Measurements from ENCODE around the gene FMNL1. TPM values are rescaled to one million over a fixed set of nuclear protein-coding genes. Genes with fewer than 3 reads are reported as not detected.
"Not testable (repeated sequence)": the region's sequence is repeated elsewhere in the genome, so short reads cannot be mapped to it uniquely, and the experiment has no call there.

The FMNL1 gene
- total RNA-seq, 1 donor from 2014 or later: 8.2 TPM

DNA sequence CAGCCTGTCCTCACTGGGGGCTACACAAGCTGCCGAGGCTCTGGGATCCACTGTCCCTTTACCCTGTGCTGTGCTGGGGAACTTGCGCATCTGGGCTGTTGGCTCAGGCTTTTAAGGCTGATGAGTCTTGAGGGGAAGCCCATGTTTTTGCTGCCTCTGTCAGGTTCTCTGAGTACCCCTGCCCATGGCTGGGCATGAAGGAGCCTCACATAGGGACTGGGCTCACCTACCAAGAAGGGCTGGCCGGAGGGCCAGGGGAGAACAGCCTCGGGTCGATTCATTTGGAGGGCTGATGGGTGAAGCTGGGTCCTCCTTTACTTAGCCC, 14.6 kb downstream of the FMNL1 start:
- DNase-seq: no peak

DNA sequence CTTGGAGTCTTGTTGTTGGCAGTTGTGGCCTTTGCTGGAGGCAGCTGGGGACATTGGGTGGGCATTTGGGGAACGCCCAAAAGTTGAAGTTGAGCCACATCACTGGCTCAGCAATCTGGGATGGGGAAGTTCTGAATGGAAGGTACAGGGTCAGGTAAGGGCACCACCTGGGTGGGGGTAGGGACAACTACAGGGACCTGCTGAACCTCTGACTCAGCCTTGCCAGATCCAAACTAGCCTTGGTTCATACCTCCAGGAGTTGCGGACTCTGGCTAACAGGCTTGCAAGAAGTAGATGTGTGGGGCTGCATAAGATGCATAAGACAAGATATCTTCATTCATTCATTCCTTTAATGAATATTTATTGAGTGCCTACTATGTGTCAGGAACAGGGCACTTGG, 16.0 kb downstream of the FMNL1 start:
- DNase-seq: no peak

GRCh38 chr17:45238155-45238774, 16.6 kb downstream of the FMNL1 start:
- DNase-seq: no peak

DNA sequence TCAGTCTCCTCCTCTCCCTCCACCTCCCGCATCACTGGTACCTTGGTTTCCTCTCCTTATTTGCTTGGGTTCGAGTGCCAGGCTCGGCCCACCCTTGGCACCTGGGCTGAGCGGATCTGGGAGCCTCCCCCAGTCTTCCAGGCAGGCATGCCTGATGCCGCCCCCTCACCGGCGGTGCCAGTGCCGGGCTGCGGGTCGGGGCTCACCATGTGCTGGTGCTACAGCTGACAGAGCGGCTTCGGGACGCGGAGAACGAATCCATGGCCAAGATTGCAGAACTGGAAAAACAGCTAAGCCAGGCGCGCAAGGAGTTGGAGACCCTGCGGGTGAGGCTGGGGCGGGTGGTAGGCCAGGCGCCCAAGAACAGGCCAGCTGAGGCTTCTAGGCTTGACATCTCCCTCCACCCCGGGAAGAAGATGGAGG, 19.2 kb downstream of the FMNL1 start:
- no peak for DNase-seq

DNA sequence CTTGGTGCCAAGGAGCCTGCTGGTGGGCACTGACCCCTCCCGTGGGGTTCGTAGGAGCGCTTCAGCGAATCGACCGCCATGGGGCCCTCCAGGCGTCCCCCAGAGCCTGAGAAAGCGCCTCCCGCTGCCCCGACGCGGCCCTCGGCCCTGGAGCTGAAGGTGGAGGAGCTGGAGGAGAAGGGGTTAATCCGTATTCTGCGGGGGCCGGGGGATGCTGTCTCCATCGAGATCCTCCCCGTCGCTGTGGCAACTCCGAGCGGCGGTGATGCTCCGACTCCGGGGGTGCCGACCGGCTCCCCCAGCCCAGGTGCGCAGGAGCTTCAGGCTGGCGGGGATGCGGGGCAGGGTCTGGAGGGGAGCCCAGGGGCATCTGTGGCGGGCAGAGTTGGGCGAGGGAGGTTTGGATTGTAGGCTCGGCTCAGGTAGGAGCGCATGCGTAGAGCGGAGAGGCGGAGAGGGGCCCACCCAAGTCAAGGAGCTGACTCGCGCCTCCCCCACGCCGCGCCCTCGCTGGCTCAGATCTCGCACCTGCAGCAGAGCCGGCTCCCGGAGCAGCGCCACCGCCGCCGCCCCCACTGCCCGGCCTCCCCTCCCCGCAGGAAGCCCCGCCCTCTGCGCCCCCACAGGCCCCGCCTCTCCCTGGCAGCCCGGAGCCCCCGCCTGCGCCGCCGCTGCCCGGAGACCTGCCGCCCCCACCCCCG, 19.8 kb downstream of the FMNL1 start:
- peak; percentile 74 for DNase-seq

DNA sequence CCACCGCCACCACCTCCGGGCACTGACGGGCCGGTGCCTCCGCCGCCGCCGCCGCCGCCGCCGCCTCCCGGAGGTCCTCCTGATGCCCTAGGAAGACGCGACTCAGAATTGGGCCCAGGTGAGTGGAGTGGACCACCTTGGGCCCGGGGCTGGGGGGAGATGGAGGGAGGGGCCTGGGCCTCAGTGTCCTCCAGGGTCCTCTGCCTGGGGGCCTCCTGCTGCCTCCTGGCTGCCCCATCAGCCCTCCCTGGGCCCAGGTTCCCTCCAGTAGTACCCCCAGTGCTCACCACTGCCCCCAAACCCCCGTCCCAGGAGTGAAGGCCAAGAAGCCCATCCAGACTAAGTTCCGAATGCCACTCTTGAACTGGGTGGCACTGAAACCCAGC, 20.3 kb downstream of the FMNL1 start:
- DNase-seq: no peak

- DNase-seq: no peak
Measured at GRCh38 chr17:45243750-45244149, 22.1 kb downstream of the FMNL1 start.

- DNase-seq: no peak
Measured at GRCh38 chr17:45244725-45245656, 23.3 kb downstream of the FMNL1 start.

DNA sequence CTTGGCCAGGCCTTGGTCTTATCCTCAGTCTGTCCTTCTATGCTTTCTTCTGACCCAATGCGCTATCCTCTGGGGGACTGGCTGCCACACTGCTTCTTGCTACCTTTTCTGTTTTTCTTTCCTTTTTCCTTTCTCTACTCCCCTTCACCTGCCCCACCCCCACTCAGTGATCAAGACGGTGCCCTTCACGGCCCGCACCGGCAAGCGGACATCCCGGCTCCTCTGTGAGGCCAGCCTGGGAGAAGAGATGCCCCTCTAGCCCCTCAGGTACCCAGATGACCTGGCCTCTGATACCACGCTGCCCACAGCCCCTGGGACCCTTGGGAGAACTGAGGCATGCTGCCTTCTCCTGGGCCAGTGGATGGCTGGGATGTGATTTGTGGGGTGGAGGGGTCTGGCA, 24.7 kb downstream of the FMNL1 start:
- no peak for DNase-seq

- DNase-seq: peak; percentile 67
Measured at GRCh38 chr17:45246861-45247428, 25.3 kb downstream of the FMNL1 start.

DNA sequence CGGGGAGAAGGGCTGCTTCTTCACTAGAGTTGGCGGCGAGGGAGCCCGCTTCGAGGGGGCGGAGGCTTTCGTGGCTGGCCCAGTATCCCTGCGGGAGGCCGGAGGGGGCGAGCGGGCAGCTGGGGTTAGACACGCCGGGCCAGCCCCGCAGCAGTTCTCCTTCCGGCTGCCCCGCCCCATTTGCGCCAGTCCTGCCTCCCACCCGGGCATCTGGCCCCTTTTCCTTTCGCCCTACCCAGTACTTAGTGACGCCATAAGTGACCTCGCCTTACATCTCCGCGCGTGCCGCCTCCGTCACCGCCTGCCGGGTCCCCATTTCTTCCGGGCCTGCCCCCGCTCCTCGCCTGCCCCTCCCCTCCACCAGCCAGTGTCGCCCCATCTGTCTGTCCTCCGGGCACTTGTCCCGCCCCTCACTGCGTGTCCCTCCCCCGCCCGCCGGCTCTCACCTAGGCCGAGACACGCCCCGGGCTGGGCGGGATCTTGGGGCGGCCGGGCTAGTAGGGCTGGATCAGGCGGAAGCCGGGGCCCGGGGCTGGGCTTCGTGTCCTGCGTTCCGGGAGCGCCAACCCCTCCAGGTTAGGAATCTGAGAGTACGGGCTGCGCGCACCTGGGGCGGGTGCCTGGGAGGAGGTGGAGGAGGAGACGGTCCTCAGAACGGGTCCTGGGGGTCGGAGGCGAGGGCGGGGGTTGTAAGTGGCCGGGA, 25.9 kb downstream of the FMNL1 start:
- DNase-seq: peak; percentile 83

DNA sequence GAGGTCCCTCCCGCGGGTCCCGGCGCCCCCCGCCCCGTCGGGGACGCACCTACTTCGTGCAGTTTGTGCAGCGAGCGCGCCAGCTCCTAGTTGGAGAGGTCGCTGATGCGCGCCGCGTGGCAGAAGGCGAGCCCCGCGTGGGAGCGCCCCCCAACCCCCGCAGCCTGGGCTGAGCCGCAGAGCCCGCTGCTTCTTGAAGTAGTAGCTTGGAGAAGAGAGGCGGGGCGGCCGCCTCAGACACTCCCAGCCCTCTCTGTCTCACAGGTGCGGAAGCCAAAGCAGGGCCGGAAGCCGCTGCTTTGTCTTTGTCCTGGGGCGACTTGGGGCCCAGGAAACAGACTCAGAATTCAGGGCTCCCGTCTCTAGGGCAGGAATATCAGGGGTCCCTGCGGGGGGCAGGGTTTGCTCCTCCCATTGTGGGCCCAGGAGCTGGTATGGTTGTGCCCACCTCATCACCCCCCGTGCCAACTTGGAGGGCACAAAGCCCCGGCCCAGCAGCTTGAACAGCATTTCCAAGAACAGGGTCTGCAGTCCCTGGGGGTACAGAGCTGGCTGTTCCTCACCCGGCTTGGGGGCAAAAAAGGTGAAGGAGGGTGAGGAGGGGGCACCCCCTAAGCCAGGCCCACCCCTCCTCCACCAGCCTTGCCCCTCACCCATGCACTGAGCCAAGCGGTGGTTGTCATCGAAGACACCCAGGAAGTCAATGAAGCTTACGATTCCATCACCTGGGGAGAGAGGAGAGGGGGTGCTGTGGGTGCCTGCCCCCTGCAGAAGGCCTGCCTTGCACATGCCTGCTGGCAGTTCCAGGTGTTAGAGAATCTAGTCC, 26.7 kb downstream of the FMNL1 start:
- DNase-seq: peak; percentile 46

DNA sequence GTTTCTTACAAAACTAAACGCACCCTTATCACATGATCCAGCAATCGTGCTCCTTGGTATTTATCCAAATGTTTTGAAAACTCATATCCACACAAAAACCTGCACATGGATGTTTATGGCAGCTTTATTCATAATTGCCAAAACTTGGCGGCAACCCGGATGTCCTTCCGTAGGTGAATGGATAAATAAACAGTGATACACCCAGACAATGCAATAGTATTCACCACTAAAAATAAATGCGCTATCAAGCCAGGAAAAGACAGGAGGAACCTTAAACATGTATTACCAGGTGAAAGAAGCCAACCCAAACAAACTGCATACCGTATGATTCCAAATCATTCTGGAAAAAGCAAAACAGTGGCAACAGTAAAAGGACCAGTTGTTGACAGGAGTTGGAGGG, 30.2 kb downstream of the FMNL1 start:
- DNase-seq: no peak

GRCh38 chr17:45253237-45253636, 31.6 kb downstream of the FMNL1 start:
- DNase-seq: not testable (repeated sequence)

DNA sequence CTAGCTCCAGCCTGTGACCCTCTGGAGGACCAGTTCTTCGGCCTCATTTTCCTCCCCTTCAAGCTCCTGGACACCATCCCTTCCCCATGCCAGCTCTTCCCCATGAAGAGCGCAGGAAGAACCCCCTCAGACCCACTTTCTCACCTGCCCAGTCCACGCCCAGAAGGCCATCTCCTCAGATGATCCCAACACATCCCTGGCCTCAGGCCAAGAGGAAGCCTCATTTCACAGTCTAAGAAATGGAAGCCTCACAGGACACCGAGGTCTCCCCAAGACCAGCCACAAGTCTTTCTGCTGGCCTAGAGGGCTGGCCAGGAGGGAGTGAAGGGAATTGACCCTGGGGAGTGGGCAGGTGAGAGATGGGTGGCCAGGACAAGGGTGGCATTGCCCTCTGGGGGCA, 32.2 kb downstream of the FMNL1 start:
- DNase-seq: no peak

GRCh38 chr17:45255358-45255757, 33.7 kb downstream of the FMNL1 start:
- DNase-seq: no peak

DNA sequence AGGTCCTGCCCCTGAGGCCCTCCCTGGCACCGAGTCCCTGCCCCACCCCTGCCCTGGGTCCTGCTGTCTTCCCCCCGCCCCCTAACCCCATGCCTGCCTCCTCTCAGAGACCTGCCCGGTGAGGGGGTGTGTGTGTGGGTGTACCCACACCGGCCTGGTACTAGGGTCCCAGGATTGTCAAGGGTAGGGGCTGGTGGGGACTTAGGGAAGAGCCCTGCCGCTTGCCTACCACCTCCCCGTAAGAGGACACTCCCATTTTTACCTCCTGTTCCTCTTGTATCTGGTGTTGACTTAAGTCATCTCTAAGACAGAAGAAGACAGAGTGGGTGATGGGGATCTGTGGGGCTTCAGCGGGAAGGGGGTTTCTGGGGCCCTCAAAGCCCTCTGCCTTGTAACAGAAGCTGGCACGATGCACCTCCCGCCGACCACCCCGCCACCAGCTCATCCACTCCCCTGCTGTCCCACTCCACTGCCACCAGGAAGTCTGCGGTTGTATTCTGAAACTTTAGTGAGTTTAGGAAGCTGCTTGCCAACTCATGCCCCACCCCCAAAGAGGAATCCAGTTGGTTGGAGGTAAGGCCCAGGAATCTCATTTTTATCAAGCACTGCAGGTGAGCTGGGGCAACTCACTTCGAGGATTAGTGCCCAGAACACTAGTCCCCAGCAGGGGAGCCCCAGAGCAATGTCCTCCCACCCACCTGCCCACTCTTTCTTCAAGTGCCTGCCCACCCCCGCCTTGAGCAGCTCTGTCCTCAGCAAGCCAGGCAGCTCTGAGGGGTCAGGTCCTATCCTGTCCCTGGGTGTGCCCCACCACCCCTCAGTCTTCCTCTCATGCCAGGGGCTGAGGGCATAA, 34.7 kb downstream of the FMNL1 start:
- DNase-seq: no peak

DNA sequence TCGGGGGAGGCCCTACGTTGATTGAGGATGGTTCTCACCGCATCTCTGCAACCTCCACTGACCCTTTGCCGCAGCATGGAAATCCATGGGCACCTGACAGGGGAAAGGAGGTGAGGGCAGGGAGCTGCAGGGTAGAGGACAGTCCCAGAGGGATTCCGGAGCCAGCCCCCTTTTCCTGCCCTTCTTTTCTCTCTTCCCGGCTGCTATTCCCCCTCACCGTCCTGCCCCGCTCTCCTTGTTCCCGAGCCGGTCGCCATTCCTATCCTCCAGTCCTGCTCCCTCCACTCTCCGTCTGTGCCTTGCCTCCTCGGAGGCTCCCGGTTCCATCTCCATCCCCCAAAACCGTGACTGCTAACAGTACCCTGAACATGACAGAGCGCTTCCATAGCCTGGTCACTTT, 35.4 kb downstream of the FMNL1 start:
- DNase-seq: no peak

GRCh38 chr17:45258981-45259380, 37.3 kb downstream of the FMNL1 start:
- no peak for DNase-seq

DNA sequence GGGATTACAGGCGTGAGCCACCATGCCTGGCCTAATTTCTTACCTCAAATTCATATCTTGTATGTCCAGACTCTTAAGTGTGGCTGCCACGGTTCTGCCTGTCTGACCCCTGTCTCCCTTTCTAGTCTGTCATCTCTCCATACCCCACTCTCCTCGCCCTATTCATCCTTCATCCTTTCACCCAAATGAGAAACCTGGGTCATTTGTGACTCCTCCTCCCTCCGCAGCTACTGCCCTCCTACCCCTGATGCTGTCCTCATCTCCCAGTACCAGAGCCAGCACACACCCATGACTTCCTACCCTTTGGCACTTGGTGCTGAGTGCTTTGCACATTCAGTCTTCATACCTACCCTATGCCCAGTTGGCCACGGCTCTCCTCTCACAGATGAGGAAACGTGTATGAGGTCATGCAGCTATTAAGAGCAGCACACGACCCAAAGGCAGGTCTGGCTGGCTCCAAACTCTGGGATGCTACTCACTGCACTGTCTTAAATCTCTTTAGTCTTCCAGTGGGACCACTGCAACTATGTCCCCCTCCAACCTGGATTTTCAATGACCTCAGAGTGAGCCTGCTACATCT, 38.6 kb downstream of the FMNL1 start:
- DNase-seq: no peak
